PFSK-1 (cell line): ENCODE results near the gene MC5R.

ENCODE experiments used
- FOXP2 ChIP-seq: optimal IDR thresholded peaks from 2 replicates; pipeline ENCODE3; 2011; ENCODE audit warnings: borderline replicate concordance, control low read depth, inconsistent platforms; ENCODE audit not compliant: insufficient read depth; ENCODE audit errors: extremely low read length, extremely low read depth
- POLR2AphosphoS5 ChIP-seq: IDR thresholded peaks from 2 replicates; pipeline ENCODE4 v1.6.1; 2012; ENCODE audit warnings: low read depth, mild to moderate bottlenecking, control low read depth, low read length, moderate library complexity
- REST ChIP-seq, 2 experiments: IDR thresholded peaks; 2 replicates each; pipeline versions ENCODE4 v1.6.1 to v1.8.0; 2011 to 2012; ENCODE audit warnings: low read depth in 2 of 2, low read length in 2 of 2, control low read depth in 1 of 2, inconsistent platforms in 1 of 2, mild to moderate bottlenecking in 1 of 2, moderate library complexity in 1 of 2; ENCODE audit not compliant: insufficient read depth in 1 of 2
- SIN3A ChIP-seq: IDR thresholded peaks from 2 replicates; pipeline ENCODE4 v1.6.1; 2012; ENCODE audit warnings: mild to moderate bottlenecking, low read length, moderate library complexity, borderline replicate concordance; ENCODE audit not compliant: insufficient read depth

DNA sequence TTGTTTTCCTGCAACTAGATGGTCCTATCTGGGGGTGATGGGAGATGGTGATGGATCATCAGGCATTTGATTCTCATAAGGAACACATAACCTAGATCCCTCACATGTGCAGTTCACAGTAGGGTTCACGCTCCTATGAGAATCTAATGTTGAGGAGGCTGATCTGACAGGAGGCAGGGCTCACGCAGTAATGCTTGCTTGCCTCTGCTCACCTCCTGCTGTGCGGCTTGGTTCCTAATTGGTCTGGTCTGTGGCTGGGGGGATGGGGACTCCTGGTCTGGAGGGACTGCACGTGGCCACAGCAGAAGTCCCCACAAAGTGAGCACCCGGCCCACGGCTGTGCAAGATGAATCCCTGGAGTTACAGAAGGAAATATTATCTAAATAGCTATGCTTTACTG lies 11.3 kb downstream of the MC5R start:
- no peak for TF ChIP-seq POLR2AphosphoS5
- no peak for TF ChIP-seq FOXP2
- TF ChIP-seq SIN3A = no peak
- TF ChIP-seq REST (IDR thresholded peaks at IDR 0.05; ENCODE audit: insufficient read depth in 1 of 2, low read depth in 2 of 2, low read length in 2 of 2) = no peak
